Measurements from ENCODE around the gene SERPINH1. TPM values are rescaled to one million over a fixed set of nuclear protein-coding genes. Genes with fewer than 3 reads are reported as not detected.

SERPINH1 gene
- total RNA-seq, 1 experiment from 2014 or later = 58.8 TPM

GRCh38 chr11:75591966-75592365 lies 29.9 kb downstream of the SERPINH1 start:
- peaks cover 55% of the 10 kb centered on the region for H3K27me3 Mint-ChIP-seq (ENCODE audit: unreplicated experiment)
- H3K4me3 Mint-ChIP-seq (ENCODE audit: low read depth, unreplicated experiment) = no peak overlapping the region
- no peak for DNase-seq
- TF ChIP-seq, protein P1, sequence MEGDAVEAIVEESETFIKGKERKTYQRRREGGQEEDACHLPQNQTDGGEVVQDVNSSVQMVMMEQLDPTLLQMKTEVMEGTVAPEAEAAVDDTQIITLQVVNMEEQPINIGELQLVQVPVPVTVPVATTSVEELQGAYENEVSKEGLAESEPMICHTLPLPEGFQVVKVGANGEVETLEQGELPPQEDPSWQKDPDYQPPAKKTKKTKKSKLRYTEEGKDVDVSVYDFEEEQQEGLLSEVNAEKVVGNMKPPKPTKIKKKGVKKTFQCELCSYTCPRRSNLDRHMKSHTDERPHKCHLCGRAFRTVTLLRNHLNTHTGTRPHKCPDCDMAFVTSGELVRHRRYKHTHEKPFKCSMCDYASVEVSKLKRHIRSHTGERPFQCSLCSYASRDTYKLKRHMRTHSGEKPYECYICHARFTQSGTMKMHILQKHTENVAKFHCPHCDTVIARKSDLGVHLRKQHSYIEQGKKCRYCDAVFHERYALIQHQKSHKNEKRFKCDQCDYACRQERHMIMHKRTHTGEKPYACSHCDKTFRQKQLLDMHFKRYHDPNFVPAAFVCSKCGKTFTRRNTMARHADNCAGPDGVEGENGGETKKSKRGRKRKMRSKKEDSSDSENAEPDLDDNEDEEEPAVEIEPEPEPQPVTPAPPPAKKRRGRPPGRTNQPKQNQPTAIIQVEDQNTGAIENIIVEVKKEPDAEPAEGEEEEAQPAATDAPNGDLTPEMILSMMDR (IDR thresholded peaks at IDR 0.05; ENCODE audit: unreplicated experiment) = no peak
- no peaks in the 10 kb centered on the region for H3K36me3 Mint-ChIP-seq (ENCODE audit: insufficient read depth, unreplicated experiment)
- peaks cover 19% of the 10 kb centered on the region for H3K4me1 Mint-ChIP-seq (ENCODE audit: low read depth, unreplicated experiment)
- BruUV-seq (replicated peaks) = no TSS peak
- intact Hi-C loops (cut with micrococcal nuclease; ENCODE audit: unreplicated experiment) = loop anchor here (10.0 kb wide), 1 partner anchor 113 kb away; no protein-coding TSS in a partner anchor
- H3K27ac Mint-ChIP-seq (ENCODE audit: unreplicated experiment) = no peak overlapping the region
- CTCF ChIA-PET = no interaction called here
- no peaks in the 10 kb centered on the region for H3K9me3 Mint-ChIP-seq (ENCODE audit: low read depth, unreplicated experiment)

DNA sequence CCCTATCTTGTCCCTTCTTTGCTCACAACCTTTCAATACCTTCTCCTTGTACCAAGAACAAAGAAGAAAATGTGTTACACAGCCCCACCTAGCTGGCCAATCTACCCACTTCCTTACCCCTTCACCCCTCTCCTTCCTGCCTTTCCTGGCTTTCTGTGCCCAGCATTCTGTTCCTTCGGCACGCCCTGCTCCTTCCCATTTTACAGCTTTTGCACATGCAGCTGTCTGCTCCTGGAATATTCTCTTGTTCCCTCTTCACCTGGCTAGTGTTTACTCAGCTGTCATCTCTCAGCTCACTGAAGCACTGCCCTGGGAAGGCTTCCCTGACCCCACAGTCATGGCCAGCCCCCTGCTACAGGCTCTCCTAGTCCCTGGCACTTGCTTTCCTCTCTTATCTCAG lies 30.7 kb downstream of the SERPINH1 start:
- CTCF ChIA-PET = interaction anchor here (0.5 kb wide), 1 partner anchor 193 kb away, joined by 3 read pairs; no protein-coding TSS in a partner anchor
- BruUV-seq (replicated peaks) = no TSS peak
- TF ChIP-seq, protein P1 (IDR thresholded peaks at IDR 0.05; ENCODE audit: unreplicated experiment) = no peak
- no peaks in the 10 kb centered on the region for H3K9me3 Mint-ChIP-seq (ENCODE audit: low read depth, unreplicated experiment)
- no peak overlapping the region for H3K27ac Mint-ChIP-seq (ENCODE audit: unreplicated experiment)
- H3K4me3 Mint-ChIP-seq (ENCODE audit: low read depth, unreplicated experiment) = no peak overlapping the region
- intact Hi-C loops (cut with micrococcal nuclease; ENCODE audit: unreplicated experiment) = loop anchor here (10.0 kb wide), 1 partner anchor 112 kb away; no protein-coding TSS in a partner anchor
- no peak for DNase-seq
- H3K4me1 Mint-ChIP-seq (ENCODE audit: low read depth, unreplicated experiment) = peaks cover 19% of the 10 kb centered on the region
- no peaks in the 10 kb centered on the region for H3K36me3 Mint-ChIP-seq (ENCODE audit: insufficient read depth, unreplicated experiment)
- H3K27me3 Mint-ChIP-seq (ENCODE audit: unreplicated experiment) = peaks cover 55% of the 10 kb centered on the region

DNA sequence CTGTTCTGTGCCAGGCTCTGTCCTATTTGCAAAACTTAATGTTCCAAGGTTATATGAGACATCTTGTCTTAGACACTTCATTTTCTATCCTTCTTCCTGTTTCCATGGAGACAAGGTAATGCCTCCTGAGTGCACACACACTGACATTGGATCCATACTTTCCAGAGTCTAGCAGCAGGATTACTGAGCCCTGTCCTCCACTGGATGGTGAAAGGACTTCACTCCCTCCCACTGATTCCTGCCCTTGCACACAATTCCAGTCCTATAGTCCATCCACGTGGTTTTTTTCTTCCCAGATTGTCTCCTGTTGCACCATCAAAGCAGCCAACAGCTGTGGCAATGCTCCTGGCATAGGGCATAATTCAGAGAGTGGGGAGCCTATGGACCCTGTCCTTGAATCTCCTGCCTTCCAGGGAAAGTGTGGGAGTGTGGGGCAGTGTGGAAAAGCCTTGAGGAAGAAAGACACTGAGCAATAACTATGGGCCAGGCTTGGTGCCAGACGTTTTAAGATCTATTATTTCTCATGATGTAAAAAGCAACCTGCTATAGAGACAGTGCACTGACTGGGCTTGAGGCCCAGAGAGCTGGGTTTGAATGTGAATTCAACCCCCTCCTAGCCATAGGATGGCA lies 31.3 kb downstream of the SERPINH1 start:
- Mint-ChIP-seq H3K4me1 (ENCODE audit: low read depth, unreplicated experiment) (peaks cover 19% of the 10 kb centered on the region), H3K27me3 (ENCODE audit: unreplicated experiment) (peaks cover 60% of the 10 kb centered on the region), H3K27ac (ENCODE audit: unreplicated experiment) (no peak overlapping the region), H3K4me3 (ENCODE audit: low read depth, unreplicated experiment) (no peak overlapping the region), H3K9me3 (ENCODE audit: low read depth, unreplicated experiment) (no peaks in the 10 kb centered on the region), H3K36me3 (ENCODE audit: insufficient read depth, unreplicated experiment) (no peaks in the 10 kb centered on the region)
- intact Hi-C loops (cut with micrococcal nuclease; ENCODE audit: unreplicated experiment) = loop anchor here (10.0 kb wide), 1 partner anchor 111 kb away; no protein-coding TSS in a partner anchor
- CTCF ChIA-PET = interaction anchor here (0.5 kb wide), 1 partner anchor 193 kb away, joined by 3 read pairs; no protein-coding TSS in a partner anchor
- TF ChIP-seq, protein P1 (IDR thresholded peaks at IDR 0.05; ENCODE audit: unreplicated experiment) = no peak
- no peak for DNase-seq
- BruUV-seq (replicated peaks) = no TSS peak

DNA sequence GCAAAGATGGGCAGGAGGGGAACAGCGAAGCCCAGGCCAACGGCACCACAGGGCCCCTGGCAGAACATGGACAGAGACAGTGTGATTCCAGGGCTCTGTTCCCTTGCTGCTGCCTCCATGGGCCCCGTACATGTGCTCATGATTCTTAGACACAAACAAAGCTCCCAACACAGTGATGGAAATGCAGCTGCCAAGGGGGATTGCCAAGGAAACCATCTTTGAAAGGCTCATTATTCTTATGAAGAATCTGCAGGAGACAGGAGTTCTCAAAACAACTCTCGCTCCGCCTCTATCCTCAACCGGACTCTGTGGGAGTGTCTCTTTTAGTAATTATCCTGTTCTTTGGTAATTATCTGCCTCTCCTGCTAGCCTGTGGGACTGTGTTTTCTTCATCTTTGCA lies 32.2 kb downstream of the SERPINH1 start:
- TF ChIP-seq, protein P1 (IDR thresholded peaks at IDR 0.05; ENCODE audit: unreplicated experiment) = no peak
- no peaks in the 10 kb centered on the region for H3K9me3 Mint-ChIP-seq (ENCODE audit: low read depth, unreplicated experiment)
- no TSS peak for BruUV-seq (replicated peaks)
- H3K27me3 Mint-ChIP-seq (ENCODE audit: unreplicated experiment) = peaks cover 68% of the 10 kb centered on the region
- intact Hi-C loops (cut with micrococcal nuclease; ENCODE audit: unreplicated experiment) = loop anchor here (10.0 kb wide), 1 partner anchor 111 kb away; no protein-coding TSS in a partner anchor
- no peak overlapping the region for H3K27ac Mint-ChIP-seq (ENCODE audit: unreplicated experiment)
- H3K4me3 Mint-ChIP-seq (ENCODE audit: low read depth, unreplicated experiment) = no peak overlapping the region
- no peaks in the 10 kb centered on the region for H3K36me3 Mint-ChIP-seq (ENCODE audit: insufficient read depth, unreplicated experiment)
- DNase-seq = no peak
- CTCF ChIA-PET = interaction anchor here (0.6 kb wide), 1 partner anchor 14 kb away, joined by 3 read pairs; no protein-coding TSS in a partner anchor
- peaks cover 14% of the 10 kb centered on the region for H3K4me1 Mint-ChIP-seq (ENCODE audit: low read depth, unreplicated experiment)

All from Calu3 (cell line).